K562 (cell line): ENCODE measurements around the gene DEF6. TPM values are rescaled to one million over a fixed set of nuclear protein-coding genes. Genes with fewer than 3 reads are reported as not detected.

Source experiments
- ARHGAP35 ChIP-seq: fragments of 450-650 bp; IDR thresholded peaks from 2 replicates; pipeline ENCODE4 v1.6.1; 2018; ENCODE audit not compliant: partially characterized antibody
- C11orf30 ChIP-seq: fragments of 450-650 bp; IDR thresholded peaks from 2 replicates; pipeline ENCODE4 v1.6.1; 2016; ENCODE audit warnings: low read depth, mild to moderate bottlenecking
- KLF13 ChIP-seq: fragments of 450-650 bp; IDR thresholded peaks from 2 replicates; pipeline ENCODE4 v1.6.1; 2016; ENCODE audit warnings: missing genetic modification characterization, low read depth, mild to moderate bottlenecking, missing compliant biosample characterization, moderate library complexity, borderline replicate concordance
- SETDB1 ChIP-seq: IDR thresholded peaks from one replicate; pipeline ENCODE4 v1.6.1; 2012; ENCODE audit warnings: low read length, control low read depth, inconsistent platforms
- TGIF2 ChIP-seq: sonication (generic); formaldehyde crosslinking; IDR thresholded peaks from 2 replicates; pipeline ENCODE4 v1.8.1; 2022; ENCODE audit warnings: mild to moderate bottlenecking, missing genetic modification reagents, moderate library complexity
- ZEB2 ChIP-seq: fragments of 450-650 bp; IDR thresholded peaks from 2 replicates; pipeline ENCODE4 v1.6.1; 2016
- ZKSCAN8 ChIP-seq: fragments of 200-800 bp; sonication (Bioruptor generic); IDR thresholded peaks from 2 replicates; pipeline ENCODE4 v1.6.1; 2016; ENCODE audit warnings: missing genetic modification characterization, missing compliant biosample characterization
- ZNF224 ChIP-seq: sonication (generic); formaldehyde crosslinking; IDR thresholded peaks from 2 replicates; pipeline ENCODE4 v1.8.0; 2022; ENCODE audit warnings: mild to moderate bottlenecking, missing genetic modification reagents
- polyA plus RNA-seq, 8 experiments: library from polyadenylated mRNA; depleted of rRNA in 4 of 8; stranded (reverse) in 5 of 8; unstranded in 3 of 8; fragments of >200 nt; fragmentation: Nextera tagmentation in 2 of 8; fragmentation: Illumina TruSeq in 1 of 8; extraction: Ambion mirVana in 2 of 8; extraction: Trizol in 1 of 8; gene quantifications; 2 replicates each; pipeline versions ENCODE4 v1.2.1 to v1.2.3, GENCODE V29; 2011 to 2014; ENCODE audit warnings: inconsistent platforms in 1 of 8, missing spikeins in 1 of 8
- total RNA-seq, 7 experiments: library from RNA; depleted of rRNA in 6 of 7; stranded (reverse); fragments of >200 nt in 6 of 7; fragmentation: Illumina TruSeq in 2 of 7; extraction: Trizol in 2 of 7; gene quantifications; 2 replicates each; pipeline versions ENCODE4 v1.2.1 to v1.2.3, GENCODE V29; 2011 to 2021; ENCODE audit warnings: low replicate concordance in 1 of 7
- TF ChIP-seq, protein P1 (sequence below): IDR thresholded peaks from 2 replicates; pipeline ENCODE4 v1.6.1; 2016; ENCODE audit warnings: missing genetic modification characterization, missing compliant biosample characterization
- TF ChIP-seq, protein P2 (sequence below), 3 experiments: fragments of 200-800 bp in 1 of 3; fragments of 250-450 bp in 1 of 3; fragments of 450-650 bp in 1 of 3; sonication (Bioruptor Pico) in 1 of 3; sonication (Bioruptor generic) in 1 of 3; formaldehyde crosslinking in 1 of 3; IDR thresholded peaks; 2 replicates each; pipeline versions ENCODE4 v1.6.1 to v1.8.0; 2016 to 2022; ENCODE audit warnings: mild to moderate bottlenecking in 2 of 3, missing genetic modification characterization in 2 of 3, missing compliant biosample characterization in 1 of 3, moderate library complexity in 1 of 3
- TF ChIP-seq, protein P3 (sequence below): sonication (generic); formaldehyde crosslinking; IDR thresholded peaks from 2 replicates; pipeline ENCODE4 v1.5.0; 2020; ENCODE audit warnings: missing genetic modification reagents

Gene DEF6
- total and polyA plus RNA-seq, 9 of the 15 experiments (the other 6 are each of a cell fraction or from before 2014, with no cell fraction given) = 1.3 to 44.6 (median 22.7) TPM

DNA sequence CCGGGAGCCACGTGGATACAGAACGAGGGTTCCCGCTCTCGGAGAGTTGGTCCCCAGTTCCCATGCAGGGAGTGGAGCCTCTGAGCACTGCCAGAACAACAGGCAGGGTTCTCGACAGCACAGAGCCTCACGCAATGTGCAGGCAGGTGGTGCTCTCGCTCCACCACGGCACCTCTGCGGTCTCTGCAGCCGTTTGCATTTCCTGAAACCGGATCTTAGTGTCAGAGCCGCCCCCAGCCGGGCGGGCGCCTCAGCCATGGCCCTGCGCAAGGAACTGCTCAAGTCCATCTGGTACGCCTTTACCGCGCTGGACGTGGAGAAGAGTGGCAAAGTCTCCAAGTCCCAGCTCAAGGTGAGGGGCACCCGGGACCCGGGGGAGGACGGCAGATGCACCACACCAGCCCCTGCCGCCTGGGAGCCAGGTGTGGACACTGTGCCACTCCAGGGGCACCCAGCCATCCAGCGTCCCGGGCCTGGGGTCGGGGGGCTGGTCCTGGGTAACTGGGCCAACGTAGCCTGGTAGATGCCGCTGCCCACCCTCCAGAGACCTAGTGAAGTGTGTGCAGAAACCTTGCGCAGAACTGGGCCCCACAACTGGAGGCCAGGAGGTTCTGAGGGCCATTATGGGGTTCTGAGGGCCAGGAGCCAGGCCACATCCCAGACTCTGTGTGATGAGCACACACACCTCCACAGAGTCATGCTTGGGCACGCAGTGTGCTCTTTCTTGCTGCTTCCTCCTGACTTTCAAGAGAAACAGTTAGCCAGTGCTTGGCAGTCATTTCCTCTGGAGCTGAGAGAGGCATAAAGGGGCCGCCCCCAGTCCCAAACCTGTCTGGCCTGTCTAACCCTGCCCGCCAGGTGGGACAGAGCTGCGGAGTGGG lies at the start of gene DEF6 (continued):
- TF ChIP-seq, protein P1, sequence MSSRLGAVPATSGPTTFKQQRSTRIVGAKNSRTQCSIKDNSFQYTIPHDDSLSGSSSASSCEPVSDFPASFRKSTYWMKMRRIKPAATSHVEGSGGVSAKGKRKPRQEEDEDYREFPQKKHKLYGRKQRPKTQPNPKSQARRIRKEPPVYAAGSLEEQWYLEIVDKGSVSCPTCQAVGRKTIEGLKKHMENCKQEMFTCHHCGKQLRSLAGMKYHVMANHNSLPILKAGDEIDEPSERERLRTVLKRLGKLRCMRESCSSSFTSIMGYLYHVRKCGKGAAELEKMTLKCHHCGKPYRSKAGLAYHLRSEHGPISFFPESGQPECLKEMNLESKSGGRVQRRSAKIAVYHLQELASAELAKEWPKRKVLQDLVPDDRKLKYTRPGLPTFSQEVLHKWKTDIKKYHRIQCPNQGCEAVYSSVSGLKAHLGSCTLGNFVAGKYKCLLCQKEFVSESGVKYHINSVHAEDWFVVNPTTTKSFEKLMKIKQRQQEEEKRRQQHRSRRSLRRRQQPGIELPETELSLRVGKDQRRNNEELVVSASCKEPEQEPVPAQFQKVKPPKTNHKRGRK = no peak
- TF ChIP-seq ZEB2 (0 out of 2 replicates have a peak, but pooled peaks have one; percentile 45), SETDB1 (no peak), ZNF224 (CRISPR knock-in tag) (no peak), C11orf30 (peak; percentile 28; the same call in 1 of the 2 replicates), ARHGAP35 (no peak), ZKSCAN8 (no peak), TGIF2 (CRISPR knock-in tag) (no peak; the same call in 1 of the 2 replicates), KLF13 (tag) (peak; percentile 34; the same call in 1 of the 2 replicates)
- TF ChIP-seq, protein P2, sequence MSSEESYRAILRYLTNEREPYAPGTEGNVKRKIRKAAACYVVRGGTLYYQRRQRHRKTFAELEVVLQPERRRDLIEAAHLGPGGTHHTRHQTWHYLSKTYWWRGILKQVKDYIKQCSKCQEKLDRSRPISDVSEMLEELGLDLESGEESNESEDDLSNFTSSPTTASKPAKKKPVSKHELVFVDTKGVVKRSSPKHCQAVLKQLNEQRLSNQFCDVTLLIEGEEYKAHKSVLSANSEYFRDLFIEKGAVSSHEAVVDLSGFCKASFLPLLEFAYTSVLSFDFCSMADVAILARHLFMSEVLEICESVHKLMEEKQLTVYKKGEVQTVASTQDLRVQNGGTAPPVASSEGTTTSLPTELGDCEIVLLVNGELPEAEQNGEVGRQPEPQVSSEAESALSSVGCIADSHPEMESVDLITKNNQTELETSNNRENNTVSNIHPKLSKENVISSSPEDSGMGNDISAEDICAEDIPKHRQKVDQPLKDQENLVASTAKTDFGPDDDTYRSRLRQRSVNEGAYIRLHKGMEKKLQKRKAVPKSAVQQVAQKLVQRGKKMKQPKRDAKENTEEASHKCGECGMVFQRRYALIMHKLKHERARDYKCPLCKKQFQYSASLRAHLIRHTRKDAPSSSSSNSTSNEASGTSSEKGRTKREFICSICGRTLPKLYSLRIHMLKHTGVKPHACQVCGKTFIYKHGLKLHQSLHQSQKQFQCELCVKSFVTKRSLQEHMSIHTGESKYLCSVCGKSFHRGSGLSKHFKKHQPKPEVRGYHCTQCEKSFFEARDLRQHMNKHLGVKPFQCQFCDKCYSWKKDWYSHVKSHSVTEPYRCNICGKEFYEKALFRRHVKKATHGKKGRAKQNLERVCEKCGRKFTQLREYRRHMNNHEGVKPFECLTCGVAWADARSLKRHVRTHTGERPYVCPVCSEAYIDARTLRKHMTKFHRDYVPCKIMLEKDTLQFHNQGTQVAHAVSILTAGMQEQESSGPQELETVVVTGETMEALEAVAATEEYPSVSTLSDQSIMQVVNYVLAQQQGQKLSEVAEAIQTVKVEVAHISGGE (CRISPR knock-in tag; IDR thresholded peaks at IDR 0.05) = peak in 2 of 3 experiments; percentile 29 to 50; a peak in 2 of 6 replicates
- TF ChIP-seq, protein P3, sequence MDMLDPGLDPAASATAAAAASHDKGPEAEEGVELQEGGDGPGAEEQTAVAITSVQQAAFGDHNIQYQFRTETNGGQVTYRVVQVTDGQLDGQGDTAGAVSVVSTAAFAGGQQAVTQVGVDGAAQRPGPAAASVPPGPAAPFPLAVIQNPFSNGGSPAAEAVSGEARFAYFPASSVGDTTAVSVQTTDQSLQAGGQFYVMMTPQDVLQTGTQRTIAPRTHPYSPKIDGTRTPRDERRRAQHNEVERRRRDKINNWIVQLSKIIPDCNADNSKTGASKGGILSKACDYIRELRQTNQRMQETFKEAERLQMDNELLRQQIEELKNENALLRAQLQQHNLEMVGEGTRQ (CRISPR knock-in tag) = no peak
